HT-29 (cell line): ENCODE data around the gene ITFG1. TPM values are rescaled to one million over a fixed set of nuclear protein-coding genes. Genes with fewer than 3 reads are reported as not detected.

Source experiments
- DNase-seq: peaks from one replicate; pipeline ENCODE4 v3.0.0-alpha.2; 2015; ENCODE audit warnings: low spot score
- total RNA-seq: library from RNA; depleted of rRNA; stranded (reverse); fragments of >200 nt; shearing (Covaris generic); gene quantifications from 2 replicates; pipeline ENCODE4 v1.2.3, GENCODE V29; 2014; rRNA removed

Gene ITFG1
- 10.4 and 11.3 TPM in 2 replicates for total RNA-seq

- DNase-seq: peak; percentile 91
Measured at GRCh38 chr16:47460711-47461597, at the start of gene ITFG1, which contains the start of gene PHKB. TSS of gene ITFG1 (minus strand) at chr16:47461063. CDS start at chr16:47461045, 18 bp downstream. TSS of gene PHKB (plus strand) at chr16:47461331. CDS start at chr16:47461351, 20 bp downstream.

GRCh38 chr16:47507701-47508100 is 46.8 kb upstream of the ITFG1 start:
- DNase-seq: no peak

- no peak for DNase-seq
Measured at GRCh38 chr16:47506800-47507199, 45.9 kb upstream of the ITFG1 start.

GRCh38 chr16:47504599-47504998 is 43.7 kb upstream of the ITFG1 start:
- DNase-seq: no peak

GRCh38 chr16:47503936-47504335 is 43.1 kb upstream of the ITFG1 start:
- DNase-seq: no peak

GRCh38 chr16:47499700-47500264 is 38.9 kb upstream of the ITFG1 start:
- no peak for DNase-seq

GRCh38 chr16:47499080-47499699 is 38.3 kb upstream of the ITFG1 start:
- DNase-seq: no peak

GRCh38 chr16:47493381-47494337 is 32.8 kb upstream of the ITFG1 start:
- no peak for DNase-seq

GRCh38 chr16:47492428-47493377 is 31.8 kb upstream of the ITFG1 start:
- DNase-seq: peak; percentile 11

- DNase-seq: no peak
Measured at GRCh38 chr16:47492036-47492427, 31.2 kb upstream of the ITFG1 start.

- no peak for DNase-seq
Measured at GRCh38 chr16:47490471-47490870, 29.6 kb upstream of the ITFG1 start.

GRCh38 chr16:47488051-47488450 is 27.2 kb upstream of the ITFG1 start:
- no peak for DNase-seq

GRCh38 chr16:47486856-47487255 is 26.0 kb upstream of the ITFG1 start:
- no peak for DNase-seq

GRCh38 chr16:47483616-47484015 is 22.8 kb upstream of the ITFG1 start:
- no peak for DNase-seq

- DNase-seq: no peak
Measured at GRCh38 chr16:47481698-47482374, 21.0 kb upstream of the ITFG1 start.

- no peak for DNase-seq
Measured at GRCh38 chr16:47480410-47480809, 19.5 kb upstream of the ITFG1 start.

GRCh38 chr16:47477679-47478078 is 16.8 kb upstream of the ITFG1 start:
- DNase-seq: no peak

- no peak for DNase-seq
Measured at GRCh38 chr16:47476654-47477345, 15.9 kb upstream of the ITFG1 start.

- no peak for DNase-seq
Measured at GRCh38 chr16:47475786-47476185, 14.9 kb upstream of the ITFG1 start.
